OCI-LY7 (cell line): ENCODE results near the gene SLC13A1. TPM values are rescaled to one million over a fixed set of nuclear protein-coding genes. Genes with fewer than 3 reads are reported as not detected.

Source experiments
- BruUV-seq: library from RNA; stranded (reverse); fragments of 400-500 nt; replicated peaks from 2 replicates; lab custom pipeline; 2021; lab: Mats Ljungman, UMichigan
- CTCF ChIA-PET: fragments of 300-600 bp; sonication (Branson Sonifier 250); formaldehyde crosslinking; loops from one replicate; lab custom pipeline; 2022; ENCODE audit warnings: antibody characterized with exemption; ENCODE audit not compliant: unreplicated experiment; lab: Charles Lee
- POLR2A ChIA-PET: fragments of 300-600 bp; sonication (Branson Sonifier 250); formaldehyde crosslinking; loops from one replicate; lab custom pipeline; 2022; ENCODE audit warnings: antibody characterized with exemption; lab: Charles Lee
- DNase-seq: peaks from one replicate; pipeline ENCODE4 v3.0.0-alpha.2; 2015; ENCODE audit warnings: low spot score
- H2AFZ ChIP-seq: fragments of 200-600 bp; sonication (generic), shearing (Covaris generic); 2 replicates; pipeline ENCODE4 v1.6.1; 2014; ENCODE audit warnings: mild to moderate bottlenecking, antibody characterized with exemption, low read length, moderate library complexity
- H3K27ac ChIP-seq: fragments of 200-600 bp; sonication (generic); 2 replicates; pipeline ENCODE4 v1.5.1; 2014; ENCODE audit warnings: mixed run types, low read depth, mild to moderate bottlenecking, moderate library complexity, low read length, inconsistent platforms; ENCODE audit not compliant: poor library complexity, severe bottlenecking
- H3K36me3 ChIP-seq: fragments of 200-600 bp; sonication (generic); 2 replicates; pipeline ENCODE4 v1.6.1; 2014; ENCODE audit warnings: mild to moderate bottlenecking, antibody characterized with exemption, low read length, moderate library complexity, mixed read lengths; ENCODE audit not compliant: insufficient read depth
- H3K4me1 ChIP-seq: fragments of 200-600 bp; sonication (generic); 2 replicates; pipeline ENCODE4 v1.5.1; 2014; ENCODE audit warnings: mild to moderate bottlenecking, low read length; ENCODE audit not compliant: insufficient read depth, poor library complexity, severe bottlenecking
- H3K4me2 ChIP-seq: fragments of 200-600 bp; sonication (generic); 2 replicates; pipeline ENCODE4 v1.6.1; 2014; ENCODE audit warnings: mild to moderate bottlenecking, low read length
- H3K4me3 ChIP-seq: fragments of 200-600 bp; sonication (generic); 2 replicates; pipeline ENCODE4 v1.5.1; 2014; ENCODE audit warnings: mild to moderate bottlenecking, low read depth, low read length; ENCODE audit not compliant: poor library complexity, severe bottlenecking
- H3K79me2 ChIP-seq: fragments of 200-600 bp; sonication (generic); 2 replicates; pipeline ENCODE4 v1.6.1; 2016; ENCODE audit warnings: low read depth, mild to moderate bottlenecking, low read length, moderate library complexity, mixed read lengths; ENCODE audit not compliant: insufficient read depth
- H3K9me2 ChIP-seq: fragments of 200-600 bp; sonication (generic); 2 replicates; pipeline ENCODE4 v1.6.1; 2016; ENCODE audit warnings: mild to moderate bottlenecking, low read length, mixed read lengths; ENCODE audit not compliant: insufficient read depth
- H3K9me3 ChIP-seq: fragments of 200-600 bp; sonication (generic); 2 replicates; pipeline ENCODE4 v1.6.1; 2014; ENCODE audit warnings: mild to moderate bottlenecking, mixed run types, low read length, mixed read lengths
- H4K20me1 ChIP-seq: fragments of 200-600 bp; sonication (generic); 2 replicates; pipeline ENCODE4 v1.6.1; 2014; ENCODE audit warnings: mild to moderate bottlenecking, antibody characterized with exemption, low read length, moderate library complexity, mixed read lengths; ENCODE audit not compliant: insufficient read depth
- CTCF ChIP-seq: fragments of 200-600 bp; sonication (generic); conservative IDR thresholded peaks from 2 replicates; pipeline ENCODE4 v1.5.1; 2014; ENCODE audit warnings: mild to moderate bottlenecking, antibody characterized with exemption, low read length, moderate library complexity, mixed read lengths
- EZH2phosphoT487 ChIP-seq: fragments of 200-600 bp; sonication (generic); IDR thresholded peaks from 2 replicates; pipeline ENCODE4 v1.6.1; 2018; ENCODE audit warnings: low read depth, borderline replicate concordance, mild to moderate bottlenecking, mixed run types, antibody characterized with exemption, low read length, moderate library complexity, mixed read lengths
- intact Hi-C: fragments of 100-400 bp; cut with micrococcal nuclease; formaldehyde crosslinking; loops from one replicate; pipeline ENCODE4 v1.10.0; 2022; ENCODE audit not compliant: unreplicated experiment
- total RNA-seq, 2 experiments: library from RNA; depleted of rRNA in 1 of 2; stranded (reverse); fragments of >200 nt in 1 of 2; shearing (Covaris generic) in 1 of 2; gene quantifications; 2 replicates each; pipeline ENCODE4 v1.2.3, GENCODE V29; 2014 to 2022

Gene SLC13A1
- total RNA-seq, 2 experiments from 2014 or later, result not detected

GRCh38 chr7:123112833-123113232 is 86.9 kb downstream of the SLC13A1 start:
- H2AFZ ChIP-seq, result no peak overlapping the region
- intact Hi-C loops, result no loop called here
- no peaks in the 10 kb centered on the region for H4K20me1 ChIP-seq
- H3K36me3 ChIP-seq, result no peaks in the 10 kb centered on the region
- ChIA-PET CTCF (no interaction called here), POLR2A (no interaction called here)
- no peak for DNase-seq
- no peak overlapping the region for H3K27ac ChIP-seq
- no peaks in the 10 kb centered on the region for H3K79me2 ChIP-seq
- BruUV-seq, result no TSS peak
- TF ChIP-seq CTCF, result no peak
- TF ChIP-seq EZH2phosphoT487, result no peak
- H3K9me3 ChIP-seq, result no peaks in the 10 kb centered on the region
- no peaks in the 10 kb centered on the region for H3K4me1 ChIP-seq
- no peak overlapping the region for H3K4me2 ChIP-seq
- H3K4me3 ChIP-seq, result no peak overlapping the region
- no peaks in the 10 kb centered on the region for H3K9me2 ChIP-seq

- no TSS peak for BruUV-seq
- Histone ChIP-seq H3K4me3 (no peak overlapping the region), H3K27ac (no peak overlapping the region), H2AFZ (no peak overlapping the region), H3K4me1 (no peaks in the 10 kb centered on the region), H3K79me2 (no peaks in the 10 kb centered on the region), H4K20me1 (no peaks in the 10 kb centered on the region), H3K4me2 (no peak overlapping the region), H3K9me2 (no peaks in the 10 kb centered on the region), H3K9me3 (no peaks in the 10 kb centered on the region), H3K36me3 (no peaks in the 10 kb centered on the region)
- POLR2A ChIA-PET, result no interaction called here
- intact Hi-C loops, result no loop called here
- CTCF ChIA-PET, result no interaction called here
- TF ChIP-seq EZH2phosphoT487 (no peak), CTCF (no peak)
- no peak for DNase-seq
Measured at GRCh38 chr7:123099712-123100111, 100.1 kb downstream of the SLC13A1 start.

DNA sequence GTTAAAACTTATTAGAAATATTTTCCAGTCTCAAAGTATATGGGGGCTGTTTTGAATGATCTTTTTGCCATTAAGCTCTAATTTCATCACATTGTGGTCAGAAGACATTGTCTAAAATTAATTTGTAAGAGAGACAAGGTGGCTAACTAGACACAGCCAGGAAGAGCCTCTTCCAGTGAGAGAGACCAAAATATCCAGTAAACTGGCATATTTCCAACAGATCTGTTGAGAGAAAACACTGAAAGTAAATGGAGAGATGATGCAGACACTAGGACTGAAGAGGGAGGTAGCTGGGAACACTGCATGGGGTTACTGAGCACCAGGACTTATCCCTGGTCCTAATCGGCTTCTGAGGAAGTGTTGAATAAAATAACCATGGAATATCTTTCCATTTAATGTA is 102.8 kb downstream of the SLC13A1 start:
- no peaks in the 10 kb centered on the region for H3K36me3 ChIP-seq
- DNase-seq, result no peak
- H3K27ac ChIP-seq, result no peak overlapping the region
- ChIA-PET CTCF (no interaction called here), POLR2A (no interaction called here)
- no peaks in the 10 kb centered on the region for H3K9me3 ChIP-seq
- intact Hi-C loops, result no loop called here
- no peaks in the 10 kb centered on the region for H3K9me2 ChIP-seq
- no peaks in the 10 kb centered on the region for H3K4me1 ChIP-seq
- H3K4me2 ChIP-seq, result no peak overlapping the region
- TF ChIP-seq EZH2phosphoT487 (no peak), CTCF (no peak)
- H4K20me1 ChIP-seq, result no peaks in the 10 kb centered on the region
- H3K79me2 ChIP-seq, result no peaks in the 10 kb centered on the region
- no TSS peak for BruUV-seq
- H2AFZ ChIP-seq, result no peak overlapping the region
- H3K4me3 ChIP-seq, result no peak overlapping the region
